GM11168 (cell line): Measurements from ENCODE around the gene MYBPC3.
"Not testable (repeated sequence)": the region's sequence is repeated elsewhere in the genome, so short reads cannot be mapped to it uniquely, and the experiment has no call there.

Source experiments
- in situ Hi-C: fragments of 300-500 bp; cut with MboI; formaldehyde crosslinking; loops from one replicate; pipeline ENCODE4 v1.12.0; 2022; ENCODE audit warnings: low sequenced_read_pairs; ENCODE audit not compliant: unreplicated experiment

The MYBPC3 gene

DNA sequence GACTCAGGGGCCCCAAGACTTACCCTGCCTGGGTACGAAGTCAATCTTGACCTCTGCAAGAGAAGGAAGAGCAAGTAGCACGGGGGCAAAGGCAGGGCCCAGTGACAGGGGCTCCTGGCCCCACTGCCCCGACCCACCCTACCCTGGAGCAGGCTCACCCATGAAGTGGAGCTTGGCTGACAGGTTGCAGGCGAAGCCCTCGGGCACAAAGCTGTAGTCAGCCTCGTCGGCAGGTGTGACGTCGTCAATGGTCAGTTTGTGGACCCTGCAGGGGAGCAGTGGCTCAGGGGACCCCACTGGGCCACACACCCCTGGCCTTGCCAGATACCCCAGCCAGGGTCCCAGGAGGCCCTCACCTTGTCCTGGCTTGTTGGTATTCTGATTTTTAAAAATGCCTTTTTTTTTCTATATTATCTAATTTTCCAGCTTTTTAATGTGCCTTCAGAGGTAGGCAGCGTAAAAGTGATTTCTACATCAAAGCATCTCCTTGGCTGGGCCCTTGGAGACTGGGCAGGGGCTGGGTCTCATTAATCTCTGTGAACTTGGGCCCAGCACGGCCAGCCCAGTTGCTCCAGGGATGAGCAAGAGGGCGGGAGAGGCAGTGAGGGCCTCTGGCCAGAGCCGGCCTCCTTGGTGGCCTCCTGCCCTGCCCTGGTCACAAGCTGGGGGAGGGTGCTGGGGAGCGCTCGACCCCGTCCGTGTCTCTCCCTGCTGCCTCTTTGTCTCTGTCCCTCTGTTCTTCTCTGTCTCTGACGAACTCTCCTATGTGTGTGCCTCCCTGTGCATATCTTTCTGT is 11.3 kb downstream of the MYBPC3 start:
- in situ Hi-C loops: no loop called here

DNA sequence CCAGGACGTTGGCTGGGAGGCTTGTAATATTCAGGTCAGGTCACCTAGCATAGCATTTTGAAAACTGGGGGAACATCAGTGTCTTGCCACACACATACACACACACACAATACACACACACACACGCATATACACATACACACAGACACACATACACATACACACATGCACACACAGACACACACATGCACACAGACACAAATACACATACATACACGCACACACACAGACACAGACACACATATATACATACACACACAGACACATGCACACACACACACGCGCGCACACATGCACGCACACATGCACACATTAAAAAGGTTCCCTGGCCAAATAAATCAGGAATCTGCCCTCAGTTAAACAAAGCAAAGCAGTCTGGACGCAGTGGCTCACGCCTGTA is 12.5 kb downstream of the MYBPC3 start:
- in situ Hi-C loops: no loop called here

DNA sequence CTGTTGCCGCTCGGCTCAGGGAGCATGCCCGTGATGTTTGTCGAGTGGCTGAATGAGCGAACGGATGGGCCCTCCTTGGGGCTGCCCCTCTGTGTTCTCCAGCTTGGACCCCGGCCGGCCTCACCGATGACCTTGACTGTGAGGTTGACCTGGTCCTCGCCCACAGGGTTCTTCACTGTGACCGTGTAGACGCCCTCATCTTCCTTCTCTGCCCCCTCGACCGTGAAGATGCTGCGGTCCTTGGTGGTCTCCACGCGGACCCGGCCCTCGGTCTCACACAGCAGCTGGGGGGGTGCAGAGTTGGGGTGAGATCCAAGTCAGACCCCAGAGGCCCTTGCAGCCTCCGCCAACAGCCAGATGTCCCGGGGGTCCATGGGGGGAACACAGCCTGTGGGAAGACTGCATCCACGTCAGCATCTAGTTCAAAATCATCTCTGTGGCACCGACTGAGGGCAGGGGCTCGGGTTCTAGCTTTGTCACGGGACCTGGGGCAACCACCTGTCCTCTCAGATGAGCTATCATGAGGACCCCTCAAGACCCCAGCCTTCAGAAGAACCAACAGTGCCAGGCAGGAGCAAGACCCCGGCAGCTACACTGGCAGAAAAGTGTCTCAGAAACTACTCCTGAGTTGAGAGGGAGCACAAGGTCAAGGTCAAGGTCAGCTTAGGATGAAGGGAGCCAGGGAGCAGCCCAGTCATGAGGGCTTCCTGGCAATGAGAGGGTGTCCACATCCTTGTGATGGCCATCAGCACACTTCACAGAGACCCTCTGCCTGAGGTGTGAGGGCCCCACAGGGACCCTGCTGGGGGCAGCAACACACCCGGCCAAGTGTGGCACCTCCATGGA is 13.9 kb downstream of the MYBPC3 start:
- in situ Hi-C loops: no loop called here

DNA sequence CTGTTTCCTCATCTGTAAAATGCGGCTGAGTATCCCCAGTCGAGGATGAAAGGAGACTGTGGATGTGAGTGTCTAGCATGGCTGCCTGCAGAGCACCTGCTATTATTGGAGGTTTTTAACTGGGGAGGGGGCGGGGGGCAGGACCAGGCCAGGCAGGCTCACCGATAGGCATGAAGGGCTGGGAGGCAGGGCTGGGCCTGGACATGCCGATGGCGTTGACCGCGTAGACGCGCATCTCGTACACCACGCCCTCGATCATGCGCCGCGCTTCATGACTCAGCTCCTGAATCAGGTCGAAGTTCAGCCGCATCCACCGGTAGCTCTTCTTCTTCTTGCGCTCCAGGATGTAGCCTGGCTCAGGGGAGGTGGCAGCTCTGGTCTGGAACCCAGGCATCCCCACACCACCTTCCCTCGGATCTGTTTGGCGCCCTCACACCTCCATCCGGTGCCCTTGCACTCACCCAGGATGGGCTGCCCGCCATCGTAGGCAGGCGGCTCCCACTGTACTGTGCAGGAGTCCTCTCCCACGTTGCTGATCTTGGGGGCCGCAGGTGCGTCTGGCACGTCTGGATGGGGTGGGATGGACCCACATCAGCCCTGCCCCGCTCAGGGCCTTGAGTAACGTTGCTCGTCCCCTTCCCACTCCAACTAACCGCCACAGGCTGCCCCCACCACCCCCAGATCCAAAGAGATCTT is 15.1 kb downstream of the MYBPC3 start:
- in situ Hi-C loops: no loop called here

DNA sequence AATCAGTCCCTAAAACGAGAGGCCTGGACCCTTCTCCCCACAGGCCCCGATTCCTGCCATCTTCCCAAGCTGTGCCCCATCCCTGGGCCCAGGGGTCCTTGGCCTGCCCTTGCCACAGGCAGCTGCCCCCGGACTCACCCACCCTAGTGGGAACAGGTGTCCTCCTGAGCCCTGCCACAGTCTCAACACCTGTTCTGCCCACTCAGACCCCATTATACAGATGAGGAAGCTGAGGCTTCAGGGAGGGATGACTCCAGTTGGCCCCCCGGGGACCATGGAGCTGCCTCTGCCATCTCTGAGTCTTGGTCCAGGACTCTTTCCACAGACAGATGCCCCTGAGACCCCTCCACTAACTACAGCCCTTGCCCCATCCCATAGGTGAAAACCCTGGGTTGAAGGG is 15.9 kb downstream of the MYBPC3 start:
- in situ Hi-C loops: no loop called here

DNA sequence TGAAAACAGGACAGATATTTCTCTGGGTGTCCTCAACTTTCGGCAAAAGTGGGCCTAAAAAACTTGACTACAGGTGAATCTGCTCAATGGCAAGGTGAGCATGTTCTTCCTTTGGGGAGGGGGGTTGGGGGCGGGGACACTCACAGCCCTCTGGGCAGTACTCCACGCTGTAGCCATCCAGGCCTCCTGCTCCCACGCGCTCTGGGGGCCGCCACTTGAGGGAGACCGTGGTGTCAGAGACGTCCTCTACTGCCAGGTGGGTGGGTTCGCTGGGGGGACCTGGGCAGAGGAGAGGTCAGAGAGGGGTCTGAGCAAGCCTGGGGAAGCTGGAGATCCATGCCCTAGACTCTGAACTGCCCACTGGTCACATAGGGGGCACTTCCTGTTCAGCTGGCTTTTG is 16.8 kb downstream of the MYBPC3 start:
- in situ Hi-C loops: no loop called here

DNA sequence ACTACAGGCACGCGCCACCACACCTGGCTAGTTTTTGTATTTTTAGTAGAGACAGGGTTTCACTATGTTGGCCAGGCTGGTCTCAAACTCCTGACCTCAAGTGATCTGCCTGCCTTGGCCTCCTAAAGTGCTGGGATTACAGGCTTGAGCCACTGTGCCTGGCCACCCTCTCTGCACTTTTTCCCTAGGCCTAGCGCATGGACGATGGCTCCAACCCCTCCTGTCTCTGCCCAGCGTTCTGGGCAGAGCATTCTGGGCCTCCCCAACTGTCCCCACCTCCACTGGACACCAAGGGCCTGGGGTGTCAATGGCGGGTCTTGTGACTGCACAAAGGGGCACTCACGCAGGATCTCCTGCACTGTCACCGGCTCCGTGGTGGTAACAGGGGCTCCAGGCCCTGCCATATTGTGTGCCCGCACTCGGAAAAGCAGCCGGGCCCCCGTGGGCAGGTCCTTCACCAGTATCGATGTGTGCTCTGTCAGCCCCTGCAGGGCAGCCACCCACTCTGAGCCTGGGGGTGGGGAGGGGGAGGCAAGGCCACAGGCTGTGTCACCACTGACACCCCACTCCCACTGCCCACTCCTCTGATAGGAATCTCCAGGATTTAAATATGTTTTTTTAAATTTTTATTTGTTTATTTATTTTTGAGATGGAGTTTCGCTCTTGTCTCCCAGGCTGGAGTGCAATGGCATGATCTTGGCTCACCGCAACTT is 17.6 kb downstream of the MYBPC3 start:
- in situ Hi-C loops: not testable (repeated sequence)

DNA sequence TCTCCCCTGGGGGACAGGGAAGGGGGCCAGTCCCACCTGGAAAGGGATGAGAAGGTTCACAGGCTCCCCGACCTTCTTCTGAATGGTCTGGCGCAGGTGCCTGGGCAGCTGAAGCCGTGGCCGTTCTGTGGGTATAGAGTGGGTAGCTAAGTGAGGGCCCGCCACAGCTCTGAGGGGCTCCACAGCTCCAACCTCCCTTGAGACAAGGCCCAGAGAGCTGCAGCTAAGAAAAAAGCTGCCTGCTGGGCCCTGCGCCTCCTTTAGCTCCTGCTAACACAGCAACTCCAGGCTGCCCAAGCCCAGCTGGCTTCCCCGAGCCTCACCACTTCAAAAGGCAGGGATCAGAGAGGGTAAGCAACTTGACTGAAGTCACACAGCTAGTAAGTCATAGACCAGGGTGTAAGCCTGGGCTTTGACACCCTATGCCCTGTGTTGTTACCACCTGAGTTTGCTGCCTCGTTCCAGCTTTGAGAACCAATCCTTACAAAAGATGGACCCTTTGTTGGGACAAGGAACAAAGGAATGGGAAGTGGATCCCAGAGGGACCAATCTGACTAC is 18.5 kb downstream of the MYBPC3 start:
- in situ Hi-C loops: no loop called here

DNA sequence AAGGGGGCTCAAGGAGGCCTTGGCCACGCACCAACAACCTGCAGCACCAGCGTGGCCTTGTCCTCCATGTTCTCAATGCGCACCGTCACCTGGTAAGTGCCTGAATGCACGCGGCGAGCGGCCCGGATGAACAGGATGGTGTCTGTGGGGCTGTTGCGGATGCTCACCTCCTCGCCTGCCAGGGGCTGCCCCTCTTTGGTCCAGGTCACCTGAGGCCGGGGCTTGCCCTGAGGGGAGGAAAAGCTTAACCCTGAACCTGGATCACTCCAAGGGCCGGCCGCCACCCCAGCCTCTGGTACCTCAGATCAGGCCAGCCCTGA is 19.0 kb downstream of the MYBPC3 start:
- in situ Hi-C loops: no loop called here

DNA sequence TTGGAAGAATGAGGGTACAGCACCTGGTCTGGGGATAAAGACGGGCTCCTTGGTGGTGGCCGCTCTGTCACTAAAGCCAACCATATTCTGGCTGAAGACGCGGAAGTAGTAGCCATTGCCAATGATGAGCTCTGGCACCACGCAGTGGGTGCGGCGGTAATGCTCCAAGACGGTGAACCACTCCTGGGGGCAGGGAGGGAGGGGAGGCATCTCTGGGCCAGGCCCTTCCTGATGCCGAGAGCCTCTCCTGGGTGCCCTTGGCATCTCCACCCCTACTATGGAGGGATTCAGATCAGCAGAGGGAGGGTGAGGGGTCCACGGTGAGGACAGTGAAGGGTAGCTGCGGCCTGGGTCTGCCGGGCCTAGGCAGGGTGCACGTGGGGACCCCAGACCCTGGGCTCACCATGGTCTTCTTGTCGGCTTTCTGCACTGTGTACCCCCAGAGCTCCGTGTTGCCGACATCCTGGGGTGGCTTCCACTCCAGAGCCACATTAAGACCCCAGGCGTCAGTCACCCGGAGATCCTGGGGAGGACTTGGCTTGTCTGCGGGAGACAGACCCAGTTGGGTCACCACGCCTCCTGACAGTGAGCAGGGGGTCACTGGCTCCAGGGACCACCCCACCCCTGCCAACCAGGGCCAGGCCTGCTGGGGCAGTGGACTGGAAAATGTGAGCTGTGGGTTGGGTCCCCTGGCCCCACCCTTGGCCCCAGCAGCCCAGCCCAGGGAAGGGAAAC is 19.5 kb downstream of the MYBPC3 start:
- in situ Hi-C loops: no loop called here

DNA sequence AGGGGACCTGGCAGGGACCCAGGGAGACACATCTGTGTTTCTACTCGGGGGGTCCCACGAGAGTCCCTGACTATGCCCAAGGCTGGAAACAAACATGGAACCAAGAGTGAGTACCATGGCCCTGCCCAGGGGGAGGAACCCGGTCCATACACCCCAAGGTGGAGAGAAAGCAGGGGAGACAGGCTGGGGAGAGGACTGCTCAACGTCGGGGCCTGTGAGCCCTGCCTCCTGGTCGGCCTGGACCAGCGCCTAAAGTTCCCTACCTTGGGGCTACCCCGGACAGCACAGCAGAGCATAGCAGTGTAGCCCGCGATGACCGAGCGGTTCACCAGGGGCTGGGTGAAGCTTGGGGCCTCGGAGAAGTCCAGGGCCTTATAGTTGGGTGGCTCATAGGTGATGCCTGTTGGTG is 20.2 kb downstream of the MYBPC3 start:
- in situ Hi-C loops: no loop called here

DNA sequence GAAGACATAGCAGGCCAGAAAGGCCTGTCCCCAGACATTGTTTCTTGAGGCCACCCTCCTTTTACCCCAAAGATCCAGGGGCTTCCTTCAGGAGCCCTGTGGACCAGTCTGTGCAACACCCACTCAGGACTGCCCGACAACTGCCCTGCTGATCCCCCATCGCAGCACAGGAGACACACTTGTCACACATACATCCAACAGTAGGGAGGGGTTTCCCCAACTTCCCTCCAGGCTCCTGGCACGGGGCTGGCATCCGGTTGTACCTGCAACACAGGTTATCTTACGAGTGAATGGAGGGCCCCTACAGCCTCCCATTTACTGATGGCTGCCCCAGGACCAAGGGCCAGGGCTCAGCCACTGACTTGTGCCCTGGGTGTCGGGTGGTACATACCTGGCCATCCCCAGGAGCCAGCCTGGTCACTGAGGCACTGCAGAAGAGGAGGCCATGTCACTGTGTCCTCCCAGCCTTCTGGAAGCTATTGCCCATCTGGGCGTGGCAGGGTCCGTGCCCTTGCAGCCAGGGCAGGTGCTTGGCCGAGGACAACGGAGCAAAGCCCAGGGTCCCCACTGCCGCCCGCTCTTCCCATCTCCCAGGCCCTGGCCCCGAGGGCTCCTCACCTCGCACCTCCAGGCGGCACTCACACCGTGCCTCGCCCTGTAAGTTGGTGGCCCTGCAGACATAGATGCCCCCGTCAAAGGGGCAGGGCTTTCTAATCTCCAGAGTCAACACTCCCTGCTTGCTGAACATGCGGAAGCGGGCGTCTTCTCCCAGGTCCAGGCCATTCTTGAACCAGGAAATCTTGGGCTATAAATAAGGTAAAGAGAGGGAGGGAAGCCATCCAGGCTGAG is 20.8 kb downstream of the MYBPC3 start:
- in situ Hi-C loops: no loop called here

DNA sequence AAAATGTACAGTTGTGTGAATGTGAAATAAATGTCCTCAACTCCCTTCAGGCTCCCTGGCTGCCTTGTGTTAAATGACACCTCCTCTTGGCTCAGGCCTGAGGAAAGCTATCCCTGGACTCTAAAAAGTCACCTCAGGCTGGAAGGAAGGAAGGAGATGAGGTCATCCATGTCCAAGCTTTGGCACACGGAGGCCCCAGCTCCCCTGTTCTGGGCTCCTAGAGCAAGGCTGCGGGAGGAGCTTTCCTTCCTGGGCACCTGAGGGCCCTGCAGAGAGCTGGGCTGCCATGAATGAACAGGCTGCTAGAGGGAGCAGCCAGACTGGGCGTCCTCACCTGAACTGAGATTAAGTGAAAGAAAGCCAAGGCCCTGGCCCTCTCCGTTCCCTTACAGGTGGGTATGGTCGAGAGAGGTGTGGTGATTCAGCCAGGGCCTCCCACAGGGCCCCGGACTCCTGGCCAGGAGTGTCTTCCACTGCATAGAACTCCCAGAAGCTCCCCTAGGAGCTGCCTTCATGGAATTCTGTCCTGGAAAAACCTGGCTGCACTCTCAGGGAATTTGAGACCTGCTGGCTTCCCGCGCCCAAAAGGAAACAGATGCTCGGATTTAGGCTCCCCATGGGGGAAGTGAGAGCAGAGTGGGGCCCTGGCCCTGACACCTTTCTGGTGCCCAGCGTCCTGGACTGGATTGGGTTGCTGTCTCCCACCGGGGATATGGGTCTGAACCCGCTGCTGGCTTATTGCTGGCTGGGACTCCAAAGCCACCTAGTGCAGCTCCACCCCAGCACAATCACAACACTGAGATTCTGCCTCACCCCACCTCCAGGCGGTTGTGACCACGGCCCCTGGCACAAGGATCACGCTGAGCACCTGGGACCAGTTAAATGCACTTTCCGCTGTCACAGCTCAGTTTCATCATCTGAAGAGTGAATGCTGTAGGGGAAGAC is 22.2 kb downstream of the MYBPC3 start:
- in situ Hi-C loops: no loop called here

DNA sequence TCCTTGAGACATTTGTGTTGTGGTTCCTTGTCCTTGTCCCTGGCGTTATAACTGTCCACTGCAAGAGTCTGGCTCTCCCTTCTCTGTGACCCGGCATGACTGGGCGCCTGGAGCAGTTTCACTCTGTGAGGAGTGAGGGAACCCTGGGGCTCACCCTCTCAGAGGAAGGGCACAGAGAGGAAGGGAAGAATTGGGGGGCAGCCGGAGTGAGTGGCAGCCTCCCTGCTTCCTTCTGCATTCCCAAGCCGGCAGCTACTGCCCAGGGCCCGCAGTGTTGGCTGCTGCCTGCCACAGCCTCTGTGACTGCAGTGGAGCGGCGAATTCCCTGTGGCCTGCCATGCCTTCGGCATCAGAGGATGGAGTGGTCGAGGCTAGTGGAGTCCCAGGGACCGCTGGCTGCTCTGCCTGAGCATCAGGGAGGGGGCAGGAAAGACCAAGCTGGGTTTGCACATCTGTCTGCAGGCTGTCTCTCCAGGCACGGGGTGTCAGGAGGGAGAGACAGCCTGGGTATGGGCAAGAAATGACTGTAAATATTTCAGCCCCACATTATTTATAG is 23.0 kb downstream of the MYBPC3 start:
- in situ Hi-C loops: no loop called here

DNA sequence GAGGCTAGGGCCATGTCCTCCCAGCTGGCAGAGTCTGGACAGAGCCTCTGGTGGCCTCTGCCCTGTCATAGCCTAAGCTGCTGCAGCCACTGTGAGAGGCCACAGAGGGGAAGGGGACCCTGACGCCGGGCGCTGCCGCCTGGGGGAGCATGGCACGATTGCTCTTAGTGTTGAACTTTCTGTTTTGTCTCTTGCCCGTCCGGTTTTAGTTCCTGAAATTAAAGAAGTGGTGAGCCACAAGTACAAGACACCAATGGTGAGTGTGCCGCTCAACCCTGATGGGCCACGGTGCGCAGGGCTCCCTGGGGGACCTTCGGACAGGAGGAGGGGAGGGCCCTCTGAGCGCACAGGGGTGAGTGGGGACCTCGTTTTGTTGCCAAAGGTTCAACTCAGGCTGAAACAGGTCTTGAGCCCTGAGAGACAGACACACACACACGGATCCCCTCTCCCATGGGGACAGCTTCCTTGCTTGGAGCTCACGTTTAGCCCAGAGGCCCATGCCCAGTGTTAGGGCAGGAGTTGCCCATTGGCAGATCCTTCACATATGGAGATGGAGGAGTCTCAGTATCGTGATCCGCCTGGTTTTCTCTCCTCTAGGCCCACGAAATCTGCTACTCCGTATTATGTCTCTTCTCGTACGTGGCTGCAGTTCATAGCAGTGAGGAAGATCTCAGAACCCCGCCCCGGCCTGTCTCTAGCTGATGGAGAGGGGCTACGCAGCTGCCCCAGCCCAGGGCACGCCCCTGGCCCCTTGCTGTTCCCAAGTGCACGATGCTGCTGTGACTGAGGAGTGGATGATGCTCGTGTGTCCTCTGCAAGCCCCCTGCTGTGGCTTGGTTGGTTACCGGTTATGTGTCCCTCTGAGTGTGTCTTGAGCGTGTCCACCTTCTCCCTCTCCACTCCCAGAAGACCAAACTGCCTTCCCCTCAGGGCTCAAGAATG is 23.8 kb downstream of the MYBPC3 start:
- in situ Hi-C loops: no loop called here

DNA sequence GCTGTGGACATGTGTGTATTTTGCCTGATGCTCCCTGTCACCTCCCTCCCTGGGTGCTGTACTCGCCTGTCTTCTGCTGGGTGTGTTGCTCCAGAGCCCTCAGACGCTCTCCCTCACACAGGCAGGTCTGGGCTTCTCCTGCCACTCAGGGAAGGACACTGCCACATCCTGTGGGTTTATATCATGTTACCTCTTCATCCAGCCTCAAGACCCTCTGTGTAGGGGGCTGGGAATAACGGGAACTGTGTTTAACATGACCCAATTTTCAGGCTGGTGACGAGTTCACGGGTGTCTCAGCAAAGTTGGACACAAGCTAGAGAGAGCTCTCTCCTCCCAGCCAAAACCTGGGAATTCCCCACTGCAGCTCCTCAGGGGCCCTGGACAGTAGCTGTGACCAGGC is 24.6 kb downstream of the MYBPC3 start:
- in situ Hi-C loops: no loop called here
